Activated naive CD4-positive, alpha-beta T cell (primary cell): ENCODE results near the gene C1QTNF9B.

ENCODE experiments used
- DNase-seq, 4 experiments: peaks; one replicate each; lab custom pipeline; 2025; lab: John Stamatoyannopoulos, UW

Gene C1QTNF9B

DNA sequence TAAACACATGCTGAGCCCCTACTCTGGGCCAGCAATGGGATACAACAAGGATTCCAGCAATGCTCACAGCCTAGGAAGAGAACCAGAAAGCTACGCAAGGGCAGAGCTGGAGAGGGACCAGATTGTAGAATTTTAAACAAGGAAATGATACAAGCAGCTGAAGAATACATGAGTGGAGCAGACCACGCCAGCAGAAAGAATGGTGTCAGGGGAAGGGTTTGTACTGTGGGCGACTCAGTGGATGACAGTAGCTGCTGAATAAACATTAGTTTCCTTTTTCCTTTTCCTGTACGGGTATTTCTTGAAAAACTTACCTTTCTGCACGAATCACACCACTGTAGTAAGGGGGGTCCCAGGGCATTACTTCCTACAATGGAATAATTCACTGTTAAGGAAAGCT lies 38.8 kb downstream of the C1QTNF9B start:
- no peak for DNase-seq

DNA sequence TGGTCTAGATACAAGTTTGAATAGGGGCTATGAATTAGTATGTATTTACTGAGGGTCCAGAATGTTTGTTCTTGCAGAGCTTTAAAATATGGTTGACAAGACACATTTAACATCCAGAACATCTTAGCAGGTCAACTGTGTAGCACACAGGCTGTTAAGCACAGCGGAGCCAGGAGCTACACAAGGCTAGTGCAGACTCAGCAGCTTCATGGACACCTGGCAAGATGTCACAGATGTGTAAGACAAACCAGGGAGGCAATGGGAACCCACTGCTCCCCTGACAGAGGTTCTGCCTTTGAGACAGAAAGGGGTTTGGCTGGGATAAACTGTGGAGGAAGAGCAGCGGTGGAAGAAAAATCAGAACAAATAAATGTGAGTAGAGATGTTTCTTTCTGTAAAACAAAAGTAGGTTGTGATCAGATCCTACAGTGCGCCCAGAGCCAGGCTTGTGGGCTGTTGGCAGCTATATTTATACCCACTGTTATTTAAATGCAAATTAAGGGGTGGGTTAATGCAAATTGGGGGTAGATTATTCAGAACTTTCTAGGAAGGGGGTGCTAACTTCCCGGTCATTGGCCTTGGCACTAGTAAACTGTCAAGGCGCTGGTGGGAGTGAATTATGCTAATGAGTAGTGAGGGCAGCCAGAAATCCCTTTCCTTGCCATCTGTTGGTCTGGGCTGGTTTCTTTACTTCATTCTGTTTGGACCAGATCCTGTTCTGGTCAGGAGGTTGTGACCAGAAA lies 41.1 kb downstream of the C1QTNF9B start:
- DNase-seq = no peak

GRCh38 chr13:23855360-23855759 lies 41.9 kb downstream of the C1QTNF9B start:
- no peak for DNase-seq

DNA sequence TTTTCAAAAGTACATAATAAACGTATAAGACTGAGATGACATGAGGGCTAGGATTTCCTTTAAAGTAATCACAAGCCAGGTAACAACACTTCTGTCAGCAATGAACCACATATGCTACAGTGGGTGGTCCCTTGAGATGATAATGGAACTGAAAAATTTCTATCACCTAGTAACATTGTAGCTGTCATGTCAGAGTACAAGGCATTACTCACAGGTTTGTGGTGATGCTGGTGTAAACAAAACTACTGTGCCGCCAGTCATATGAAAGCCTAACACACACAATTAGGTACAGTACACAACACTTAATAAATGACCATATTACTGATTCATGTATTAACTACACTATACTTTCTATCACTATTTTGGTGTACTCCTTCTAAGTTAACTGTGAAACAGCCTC lies 45.0 kb downstream of the C1QTNF9B start:
- no peak for DNase-seq

DNA sequence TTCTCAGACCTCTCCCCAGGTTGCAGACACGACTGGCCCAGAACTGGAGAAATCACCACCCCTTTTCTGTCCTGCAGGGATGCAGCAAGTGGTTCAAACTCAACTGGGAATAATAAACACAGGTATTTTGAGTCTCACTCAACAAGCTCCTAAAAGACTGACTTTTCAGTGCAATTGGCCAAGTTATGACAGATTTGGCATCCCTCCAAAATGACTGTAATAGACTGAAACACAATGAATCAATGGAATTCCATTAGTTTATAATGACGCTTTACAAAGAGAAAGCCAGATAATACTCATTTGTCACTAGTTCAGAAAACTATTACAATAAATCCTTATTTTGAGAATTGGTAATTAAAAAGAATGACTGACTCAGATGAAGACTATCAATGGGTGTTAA lies 46.2 kb downstream of the C1QTNF9B start:
- DNase-seq = no peak

- DNase-seq = no peak
These were observed 47.2 kb downstream of the C1QTNF9B start for GRCh38 chr13:23850134-23850533.

DNA sequence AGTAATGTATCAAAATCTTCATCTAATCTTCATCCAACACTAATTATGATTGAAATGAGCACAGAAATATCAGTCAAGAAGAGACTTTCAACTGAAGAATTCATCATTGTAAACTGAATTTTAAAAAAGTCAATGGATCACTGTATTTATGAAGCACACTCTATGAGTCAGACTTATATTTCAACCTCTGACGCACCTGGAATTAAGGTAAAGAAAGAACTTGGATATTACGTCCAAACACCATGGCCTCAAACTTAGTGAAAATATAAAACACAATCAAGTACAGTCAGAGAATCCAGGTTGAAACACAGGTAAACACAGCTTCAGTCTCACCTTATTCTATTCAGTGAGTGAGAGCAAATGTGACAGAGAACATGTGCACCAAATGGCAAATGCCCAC lies 47.6 kb downstream of the C1QTNF9B start:
- DNase-seq = no peak

DNA sequence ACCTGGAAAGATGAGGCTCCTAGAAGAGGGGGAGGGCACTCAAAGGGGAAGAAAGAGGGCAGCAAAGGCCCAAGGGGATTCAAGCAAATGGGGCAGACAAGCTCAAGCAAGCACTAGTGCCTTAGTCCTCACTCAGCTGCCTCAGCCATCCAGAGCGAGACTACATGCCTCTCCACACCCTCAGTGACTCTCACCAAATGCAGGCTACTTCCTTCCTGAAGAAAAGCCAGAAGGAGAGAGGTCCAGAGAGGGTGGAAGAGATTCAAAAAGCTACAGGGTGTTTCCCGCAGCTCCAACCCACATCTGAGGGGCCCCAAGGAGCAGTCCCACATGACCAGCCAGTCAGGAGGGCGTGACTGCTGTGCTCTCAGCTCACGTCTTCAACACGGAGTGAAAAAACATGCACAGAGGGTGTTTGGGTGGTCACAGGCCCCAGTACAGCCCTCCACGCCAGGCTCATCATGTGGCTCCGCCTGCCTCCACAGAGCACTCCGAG lies 48.6 kb downstream of the C1QTNF9B start:
- no peak for DNase-seq

- no peak for DNase-seq
These were observed 49.3 kb downstream of the C1QTNF9B start for GRCh38 chr13:23848019-23848418.

- no peak for DNase-seq
These were observed 49.8 kb downstream of the C1QTNF9B start for GRCh38 chr13:23847497-23847896.

DNA sequence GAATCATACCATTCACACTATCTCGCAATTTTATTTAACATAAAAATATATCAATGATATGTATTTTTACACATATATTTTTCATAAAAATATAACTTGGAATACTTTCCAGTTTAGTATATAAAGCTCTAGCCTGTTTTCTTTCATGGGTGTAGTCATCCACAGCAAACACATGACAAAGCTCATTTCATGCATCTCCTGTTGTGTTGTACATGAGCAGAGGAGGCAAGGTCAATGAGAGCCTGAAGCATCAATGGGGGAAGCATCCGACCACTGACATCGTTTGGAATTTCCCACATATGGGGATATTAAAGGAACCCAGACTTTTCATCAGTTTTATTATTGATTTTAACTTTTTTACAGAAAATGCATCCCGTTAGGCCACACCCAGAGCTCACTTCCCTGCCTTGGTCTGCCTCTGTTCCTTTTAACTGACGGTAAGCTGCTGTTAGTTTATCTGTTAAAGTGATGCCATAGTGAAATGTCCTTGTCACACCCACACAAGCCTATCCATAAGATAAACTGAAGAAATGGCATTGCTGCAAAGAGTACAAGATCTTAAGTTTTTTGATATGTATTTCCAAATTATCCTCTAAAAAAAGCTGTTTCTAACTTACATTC lies 52.1 kb downstream of the C1QTNF9B start:
- no peak for DNase-seq

- DNase-seq = no peak
These were observed 53.2 kb downstream of the C1QTNF9B start for GRCh38 chr13:23844132-23844531.

- no peak for DNase-seq
These were observed 53.9 kb downstream of the C1QTNF9B start for GRCh38 chr13:23843436-23843835.

- no peak for DNase-seq
These were observed 54.9 kb downstream of the C1QTNF9B start for GRCh38 chr13:23842406-23842805.
